PC-3 (cell line): ENCODE results near the gene HSF2BP. TPM values are rescaled to one million over a fixed set of nuclear protein-coding genes. Genes with fewer than 3 reads are reported as not detected.

ENCODE experiments used
- ATAC-seq: fragments of 200-7000 bp; cut with Tn5 transposase; 2 replicates; pipeline ENCODE4 v1.9.1; 2020; ENCODE audit warnings: mild to moderate bottlenecking, moderate library complexity
- BruUV-seq: library from RNA; stranded (reverse); fragments of 400-500 nt; replicated peaks from 2 replicates; lab custom pipeline; 2021; lab: Mats Ljungman, UMichigan
- CTCF ChIA-PET: fragments of 300-600 bp; sonication (Branson Sonifier 250); formaldehyde crosslinking; loops from one replicate; lab custom pipeline; 2022; ENCODE audit warnings: antibody characterized with exemption; lab: Charles Lee
- POLR2A ChIA-PET: fragments of 300-600 bp; sonication (Branson Sonifier 250); formaldehyde crosslinking; loops from one replicate; lab custom pipeline; 2022; ENCODE audit warnings: antibody characterized with exemption; ENCODE audit not compliant: unreplicated experiment; lab: Charles Lee
- DNase-seq: peaks from one replicate; pipeline ENCODE4 v3.0.0-alpha.2; 2015
- H2AFZ ChIP-seq: fragments of 300-600 bp; sonication (generic); 2 replicates; pipeline ENCODE4 v1.6.0; 2016; ENCODE audit warnings: antibody characterized with exemption, low read length
- H3F3A ChIP-seq: fragments of 300-600 bp; sonication (generic); one replicate; pipeline ENCODE4 v1.6.0; 2017; ENCODE audit warnings: antibody characterized with exemption, low read length, control low read depth, mild to moderate bottlenecking; ENCODE audit not compliant: unreplicated experiment
- H3K27ac ChIP-seq: fragments of 300-600 bp; sonication (generic); 2 replicates; pipeline ENCODE4 v1.5.1; 2016; ENCODE audit warnings: mild to moderate bottlenecking, low read length
- H3K27me3 ChIP-seq: fragments of 300-600 bp; sonication (generic); 2 replicates; pipeline ENCODE4 v1.6.1; 2016; ENCODE audit warnings: low read length, mixed read lengths
- H3K36me3 ChIP-seq: fragments of 300-600 bp; sonication (generic); 2 replicates; pipeline ENCODE4 v1.6.1; 2016; ENCODE audit warnings: low read depth, mixed run types, low read length, mixed read lengths
- H3K4me1 ChIP-seq: fragments of 300-600 bp; sonication (generic); 2 replicates; pipeline ENCODE4 v1.5.1; 2016; ENCODE audit warnings: low read length; ENCODE audit not compliant: insufficient read depth
- H3K4me2 ChIP-seq: fragments of 300-600 bp; sonication (generic); 2 replicates; pipeline ENCODE4 v1.6.0; 2016; ENCODE audit warnings: low read length
- H3K4me3 ChIP-seq: fragments of 300-600 bp; sonication (generic); 2 replicates; pipeline ENCODE4 v1.5.1; 2016; ENCODE audit warnings: mild to moderate bottlenecking, low read length, mixed read lengths
- H3K79me2 ChIP-seq: fragments of 300-600 bp; sonication (generic); 2 replicates; pipeline ENCODE4 v1.6.1; 2017; ENCODE audit warnings: low read length, mixed read lengths
- H3K9ac ChIP-seq: fragments of 300-600 bp; sonication (generic); 2 replicates; pipeline ENCODE4 v1.6.0; 2016; ENCODE audit warnings: mild to moderate bottlenecking, low read length
- H3K9me2 ChIP-seq: fragments of 300-600 bp; sonication (generic); replicated peaks from 2 replicates; pipeline ENCODE4 v1.6.1; 2016; ENCODE audit warnings: mixed run types, low read length, mixed read lengths
- H3K9me3 ChIP-seq: fragments of 300-600 bp; sonication (generic); 2 replicates; pipeline ENCODE4 v1.6.1; 2016; ENCODE audit warnings: low read length, mixed read lengths
- H4K20me1 ChIP-seq: fragments of 300-600 bp; sonication (generic); 2 replicates; pipeline ENCODE4 v1.6.1; 2016; ENCODE audit warnings: low read length, mixed read lengths
- CTCF ChIP-seq: fragments of 300-600 bp; sonication (generic); conservative IDR thresholded peaks from 2 replicates; pipeline ENCODE4 v1.5.1; 2017; ENCODE audit warnings: antibody characterized with exemption, low read depth, mild to moderate bottlenecking, low read length
- EZH2 ChIP-seq: fragments of 300-600 bp; sonication (generic); IDR thresholded peaks from one replicate; pipeline ENCODE4 v1.6.1; 2017; ENCODE audit warnings: antibody characterized with exemption, mild to moderate bottlenecking, low read length; ENCODE audit not compliant: unreplicated experiment
- EZH2phosphoT487 ChIP-seq: fragments of 300-600 bp; sonication (generic); IDR thresholded peaks from 2 replicates; pipeline ENCODE4 v1.6.1; 2018; ENCODE audit warnings: mild to moderate bottlenecking, antibody characterized with exemption, low read length, borderline replicate concordance
- intact Hi-C: fragments of 100-400 bp; cut with micrococcal nuclease; formaldehyde crosslinking; loops from 2 replicates; pipeline ENCODE4 v1.9.0; 2023
- total RNA-seq: library from RNA; depleted of rRNA; stranded (reverse); fragments of >200 nt; gene quantifications from 2 replicates; pipeline ENCODE4 v1.2.3, GENCODE V29; 2014

HSF2BP gene
- total RNA-seq, 1 experiment from 2014 or later = 2.4 TPM

- no peaks in the 10 kb centered on the region for H3K27me3 ChIP-seq
Measured at GRCh38 chr21:43588957-43589356, 70.3 kb downstream of the HSF2BP start.

GRCh38 chr21:43585924-43586413, 73.3 kb downstream of the HSF2BP start:
- Histone ChIP-seq H3K4me1 (peaks cover 44% of the 10 kb centered on the region), H3K9me2 (no peaks in the 10 kb centered on the region), H3K27ac (peak overlapping the region; percentile 96), H3K9me3 (no peaks in the 10 kb centered on the region), H2AFZ (peak overlapping the region; percentile 8; the same call in 1 of the 2 replicates), H3K27me3 (no peaks in the 10 kb centered on the region), H3K36me3 (no peaks in the 10 kb centered on the region), H3F3A (no peaks in the 10 kb centered on the region), H3K9ac (peak overlapping the region; percentile 80), H3K79me2 (no peaks in the 10 kb centered on the region), H3K4me3 (no peak overlapping the region), H4K20me1 (no peaks in the 10 kb centered on the region), H3K4me2 (peak overlapping the region; percentile 69)
- BruUV-seq = no TSS peak
- intact Hi-C loops = loop anchor here (1.0 kb wide), 3 partner anchors 14 to 59 kb away; no protein-coding TSS in a partner anchor
- ATAC-seq = peak; percentile 99
- peak; percentile 100 for DNase-seq
- POLR2A ChIA-PET = interaction anchor here (0.6 to 0.7 kb wide), 2 partner anchors 14 to 154 kb away, joined by 3 to 4 read pairs; no protein-coding TSS in a partner anchor
- TF ChIP-seq CTCF = no peak
- no peak for TF ChIP-seq EZH2phosphoT487
- no peak for TF ChIP-seq EZH2
- CTCF ChIA-PET = interaction anchor here (1.0 kb wide), 1 partner anchor 33 kb away, joined by 6 read pairs; no protein-coding TSS in a partner anchor

More at GRCh38 chr21:43588957-43589356, 70.3 kb downstream of the HSF2BP start:
- Histone ChIP-seq H3K79me2 (no peaks in the 10 kb centered on the region), H3K9me2 (no peaks in the 10 kb centered on the region), H3K4me2 (no peak overlapping the region), H3K9ac (no peak overlapping the region), H3K9me3 (no peaks in the 10 kb centered on the region), H3K36me3 (no peaks in the 10 kb centered on the region), H4K20me1 (no peaks in the 10 kb centered on the region), H3K27ac (no peak overlapping the region), H3K4me1 (peaks cover 44% of the 10 kb centered on the region), H3F3A (no peaks in the 10 kb centered on the region), H3K4me3 (no peak overlapping the region), H2AFZ (no peak overlapping the region)
- POLR2A ChIA-PET = no interaction called here
- TF ChIP-seq CTCF (no peak), EZH2 (no peak), EZH2phosphoT487 (no peak)
- intact Hi-C loops = no loop called here
- no peak for ATAC-seq
- CTCF ChIA-PET = no interaction called here
- BruUV-seq = no TSS peak
- DNase-seq = no peak

- BruUV-seq = TSS peak; percentile 65
- peak overlapping the region; percentile 23 for H3K4me2 ChIP-seq
- H3K4me3 ChIP-seq = no peak overlapping the region
- H3K9me2 ChIP-seq = no peaks in the 10 kb centered on the region
- ChIA-PET CTCF (interaction anchor here (1.0 kb wide), 1 partner anchor 33 kb away, joined by 6 read pairs; no protein-coding TSS in a partner anchor), POLR2A (interaction anchor here (0.6 to 0.7 kb wide), 2 partner anchors 15 to 155 kb away, joined by 3 to 4 read pairs; no protein-coding TSS in a partner anchor)
- H3K9ac ChIP-seq = peak overlapping the region; percentile 53
- no peaks in the 10 kb centered on the region for H3K36me3 ChIP-seq
- no peaks in the 10 kb centered on the region for H3K9me3 ChIP-seq
- DNase-seq = no peak
- no peaks in the 10 kb centered on the region for H3F3A ChIP-seq
- no peaks in the 10 kb centered on the region for H3K79me2 ChIP-seq
- peak overlapping the region; percentile 96 for H3K27ac ChIP-seq
- no peaks in the 10 kb centered on the region for H4K20me1 ChIP-seq
- TF ChIP-seq EZH2phosphoT487 (no peak), CTCF (no peak), EZH2 (no peak)
- H3K4me1 ChIP-seq = peaks cover 44% of the 10 kb centered on the region
- H2AFZ ChIP-seq = peak overlapping the region; percentile 8; the same call in 1 of the 2 replicates
- intact Hi-C loops = no loop called here
- no peak for ATAC-seq
- no peaks in the 10 kb centered on the region for H3K27me3 ChIP-seq
Measured at GRCh38 chr21:43585514-43585913, 73.8 kb downstream of the HSF2BP start.
